GM12878 (cell line): ENCODE results near the gene IFITM1. TPM values are rescaled to one million over a fixed set of nuclear protein-coding genes. Genes with fewer than 3 reads are reported as not detected.

Experiments
- ATAC-seq: fragments of 200-7000 bp; cut with Tn5 transposase; 3 replicates; pipeline ENCODE4 v1.9.1; 2020; ENCODE audit warnings: mild to moderate bottlenecking, moderate library complexity
- BruUV-seq: library from RNA; stranded (reverse); fragments of 400-500 nt; replicated peaks from 2 replicates; lab custom pipeline; 2021; lab: Mats Ljungman, UMichigan
- CTCF ChIA-PET: fragments of 300-600 bp; sonication (Branson Sonifier 250); formaldehyde crosslinking; extraction: SDS; loops from one replicate; lab custom pipeline; 2021; ENCODE audit warnings: inconsistent platforms; lab: Yijun Ruan, JAX
- POLR2A ChIA-PET: fragments of 350-600 bp; formaldehyde crosslinking; extraction: SDS; loops from one replicate; lab custom pipeline; 2021; ENCODE audit warnings: inconsistent platforms; lab: Charles Lee
- RAD21 ChIA-PET: fragments of 300-600 bp; sonication (Branson Sonifier 250); formaldehyde crosslinking; loops from one replicate; lab custom pipeline; 2023; ENCODE audit warnings: antibody characterized with exemption; ENCODE audit not compliant: unreplicated experiment; lab: Charles Lee
- SMC1A ChIA-PET: fragments of 300-600 bp; sonication (Branson Sonifier 250); formaldehyde crosslinking; loops from one replicate; lab custom pipeline; 2023; ENCODE audit not compliant: unreplicated experiment, uncharacterized antibody; lab: Charles Lee
- DNase-seq: peaks from one replicate; pipeline ENCODE4 v3.0.0-alpha.2; 2011; ENCODE audit warnings: low read depth, low spot score
- FAIRE-seq: peaks from 3 replicates; lab custom pipeline; 2011; peaks lifted over from hg19 to GRCh38; lab: Jason Lieb, UNC
- H2AFZ ChIP-seq: 2 replicates; pipeline ENCODE4 v1.6.0; 2011; ENCODE audit warnings: low read depth, low read length, control low read depth; ENCODE audit not compliant: control insufficient read depth
- H3K27ac ChIP-seq: 2 replicates; pipeline ENCODE4 v1.5.1; 2011; ENCODE audit warnings: control low read depth; ENCODE audit not compliant: control insufficient read depth, insufficient read depth
- H3K27me3 ChIP-seq, 2 experiments: replicated peaks in 1 of 2; 2 replicates each; pipeline versions ENCODE4 v1.6.0 to v1.6.1; 2011; ENCODE audit warnings: low read length in 1 of 2; ENCODE audit not compliant: control insufficient read depth in 2 of 2, insufficient read depth in 2 of 2
- H3K36me3 ChIP-seq, 2 experiments: 2 replicates each; pipeline ENCODE4 v1.5.1; 2011; ENCODE audit warnings: low read length in 1 of 2; ENCODE audit not compliant: control insufficient read depth in 2 of 2, insufficient read depth in 2 of 2
- H3K4me1 ChIP-seq: 2 replicates; pipeline ENCODE4 v1.6.1; 2011; ENCODE audit warnings: mild to moderate bottlenecking, low read length, moderate library complexity, mixed read lengths; ENCODE audit not compliant: control insufficient read depth, insufficient read depth
- H3K4me2 ChIP-seq: 2 replicates; pipeline ENCODE4 v1.6.0; 2011; ENCODE audit warnings: control low read depth; ENCODE audit not compliant: control insufficient read depth, insufficient read depth
- H3K4me3 ChIP-seq: fragments of 200-600 bp; sonication (generic); 2 replicates; pipeline ENCODE4 v1.5.1; 2016
- H3K79me2 ChIP-seq: 2 replicates; pipeline ENCODE4 v1.6.0; 2011; ENCODE audit warnings: low read length; ENCODE audit not compliant: control insufficient read depth, insufficient read depth
- H3K9ac ChIP-seq: 2 replicates; pipeline ENCODE4 v1.8.0; 2011; ENCODE audit warnings: low read length, control low read depth, mixed read lengths; ENCODE audit not compliant: control insufficient read depth, insufficient read depth
- H3K9me3 ChIP-seq: replicated peaks from 3 replicates; pipeline ENCODE4 v1.5.1; 2011; ENCODE audit warnings: mild to moderate bottlenecking, low read length; ENCODE audit not compliant: control insufficient read depth, insufficient read depth
- H4K20me1 ChIP-seq: 2 replicates; pipeline ENCODE4 v1.6.0; 2011; ENCODE audit not compliant: control insufficient read depth, insufficient read depth
- CHD4 ChIP-seq: fragments of 200-600 bp; sonication (generic); IDR thresholded peaks from 2 replicates; pipeline ENCODE4 v1.6.1; 2016; ENCODE audit warnings: mild to moderate bottlenecking
- EED ChIP-seq: sonication (generic); IDR thresholded peaks from 2 replicates; pipeline ENCODE4 v1.6.1; 2016; ENCODE audit warnings: antibody characterized with exemption, low read depth
- FOXK2 ChIP-seq: fragments of 450-650 bp; IDR thresholded peaks from 2 replicates; pipeline ENCODE4 v1.6.1; 2017; ENCODE audit warnings: mild to moderate bottlenecking, moderate library complexity
- IKZF1 ChIP-seq: fragments of 450-650 bp; conservative IDR thresholded peaks from 2 replicates; pipeline ENCODE4 v1.6.1; 2017; ENCODE audit warnings: antibody characterized with exemption, mild to moderate bottlenecking
- MTA2 ChIP-seq: fragments of 450-650 bp; IDR thresholded peaks from 2 replicates; pipeline ENCODE4 v1.6.1; 2016; ENCODE audit warnings: low read depth, mild to moderate bottlenecking, moderate library complexity
- NFIC ChIP-seq: IDR thresholded peaks from 2 replicates; pipeline ENCODE4 v1.6.1; 2012; ENCODE audit warnings: low read depth, mild to moderate bottlenecking, inconsistent platforms, low read length, moderate library complexity
- NFYB ChIP-seq: IDR thresholded peaks from 2 replicates; pipeline ENCODE4 v1.6.1; 2011; ENCODE audit warnings: low read depth, mild to moderate bottlenecking, low read length, improper control_type of control experiment, moderate library complexity; ENCODE audit not compliant: insufficient read depth
- PAX5 ChIP-seq: IDR thresholded peaks from 2 replicates; pipeline ENCODE4 v1.6.1; 2011; ENCODE audit warnings: low read depth, low read length, borderline replicate concordance
- YY1 ChIP-seq: IDR thresholded peaks from 2 replicates; pipeline ENCODE4 v1.6.1; 2011; ENCODE audit warnings: low read depth, mild to moderate bottlenecking, low read length
- WGBS: methylation state at CpG from one replicate; pipeline ENCODE4 v1.1.6; 2016; ENCODE audit warnings: low lambda C conversion rate; ENCODE audit not compliant: insufficient replicate concordance, insufficient coverage; ENCODE audit errors: missing lambda C conversion rate; 5-methylcytosine and 5-hydroxymethylcytosine counted together
- in situ Hi-C: fragments of 300-500 bp; cut with MboI; formaldehyde crosslinking; loops from 9 replicates; pipeline ENCODE4 v1.14.3; 2018; ENCODE audit warnings: mixed read lengths
- intact Hi-C: fragments of 100-400 bp; cut with micrococcal nuclease; formaldehyde crosslinking; loops from one replicate; pipeline ENCODE4 v1.14.2; 2022; ENCODE audit not compliant: unreplicated experiment
- polyA plus RNA-seq, 11 experiments: library from polyadenylated mRNA; depleted of rRNA in 4 of 11; unstranded in 6 of 11; stranded (reverse) in 5 of 11; fragments of >200 nt; fragmentation: Nextera tagmentation in 4 of 11; fragmentation: Illumina TruSeq in 1 of 11; extraction: Ambion mirVana in 4 of 11; extraction: Trizol in 1 of 11; gene quantifications; 1 replicate in 1 of 11; 2 replicates in 10 of 11; pipeline versions ENCODE4 v1.2.1 to v1.2.3, GENCODE V29; 2011 to 2016; ENCODE audit warnings: inconsistent platforms in 2 of 11, missing spikeins in 2 of 11, low read depth in 1 of 11
- total RNA-seq, 4 experiments: library from RNA; depleted of rRNA in 3 of 4; stranded (reverse); fragments of >200 nt in 3 of 4; fragmentation: Illumina TruSeq in 1 of 4; extraction: Trizol in 1 of 4; gene quantifications; 2 replicates each; pipeline versions ENCODE4 v1.2.1 to v1.2.3, GENCODE V29; 2013 to 2021
- TF ChIP-seq, protein P1 (sequence below): IDR thresholded peaks from 2 replicates; pipeline ENCODE4 v1.6.1; 2012; ENCODE audit warnings: low read depth, low read length, improper control_type of control experiment
- TF ChIP-seq, protein P2 (sequence below): fragments of 450-650 bp; IDR thresholded peaks from 2 replicates; pipeline ENCODE4 v1.6.1; 2018; ENCODE audit warnings: borderline replicate concordance, mild to moderate bottlenecking; ENCODE audit not compliant: partially characterized antibody

IFITM1 gene
- total and polyA plus RNA-seq, 10 of the 15 experiments (the other 5 are each of a cell fraction or from before 2014, with no cell fraction given): 396 to 2,788 (median 607) TPM

DNA sequence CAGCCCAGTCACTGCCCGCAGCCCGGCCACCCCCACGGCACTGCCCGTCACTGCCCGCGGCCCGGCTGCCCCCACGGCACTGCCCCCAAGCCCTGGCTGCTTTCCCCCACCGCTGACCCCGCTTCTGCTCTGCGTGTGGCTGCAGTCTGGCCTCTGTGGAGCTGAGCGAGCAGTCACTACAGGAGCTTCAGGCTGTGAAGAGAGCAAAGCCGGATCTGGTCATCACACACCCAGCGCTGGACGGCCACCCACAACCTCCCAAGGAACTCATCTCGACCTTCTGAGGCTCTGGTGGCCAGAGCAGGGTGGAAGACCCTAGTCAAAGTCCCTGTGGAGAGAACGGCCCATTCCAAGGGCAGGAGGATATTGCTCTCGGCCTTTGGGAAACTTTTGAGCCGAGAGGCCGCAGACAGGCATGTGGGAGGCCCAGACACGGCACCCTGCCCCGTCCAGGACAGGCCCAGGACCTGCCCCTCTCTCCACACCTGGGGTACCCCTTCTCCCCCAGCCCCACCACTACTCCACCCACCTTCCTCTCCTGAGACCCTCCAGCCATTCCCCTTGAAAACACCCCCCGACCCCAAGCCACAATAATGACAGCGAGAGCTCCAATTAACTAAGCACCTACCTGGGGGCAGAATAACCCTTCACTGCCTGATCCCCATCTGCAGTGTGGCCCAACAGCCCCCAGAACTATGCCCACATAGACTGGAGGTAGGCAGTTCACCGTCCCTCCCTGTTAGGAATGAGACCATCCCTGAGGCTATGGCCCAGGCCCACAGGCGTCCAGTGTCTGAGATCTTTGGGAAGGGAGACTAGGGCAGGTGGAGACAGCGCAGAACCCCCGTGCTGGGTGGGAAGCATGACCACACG lies 28.6 kb upstream of the IFITM1 start:
- in situ Hi-C loops (no loop called here), intact Hi-C loops (no loop called here)
- BruUV-seq: no TSS peak
- Histone ChIP-seq H3K4me3 (no peak overlapping the region), H3K4me2 (no peak overlapping the region), H3K36me3 (no peaks in the 10 kb centered on the region), H3K27me3 (peaks cover 11% of the 10 kb centered on the region in 2 experiments), H4K20me1 (no peaks in the 10 kb centered on the region), H3K4me1 (peaks cover 8% of the 10 kb centered on the region; the same call in 1 of the 2 replicates), H2AFZ (no peak overlapping the region), H3K9me3 (no peaks in the 10 kb centered on the region), H3K79me2 (no peaks in the 10 kb centered on the region), H3K27ac (no peak overlapping the region), H3K9ac (no peak overlapping the region)
- RAD21 ChIA-PET: interaction anchor here (1.3 to 1.4 kb wide), 2 partner anchors 35 to 39 kb away, joined by 4 to 5 read pairs; no protein-coding TSS in a partner anchor
- CTCF ChIA-PET: no interaction called here
- ATAC-seq (no peak), DNase-seq (no peak), FAIRE-seq (no peak)
- TF ChIP-seq, protein P1, sequence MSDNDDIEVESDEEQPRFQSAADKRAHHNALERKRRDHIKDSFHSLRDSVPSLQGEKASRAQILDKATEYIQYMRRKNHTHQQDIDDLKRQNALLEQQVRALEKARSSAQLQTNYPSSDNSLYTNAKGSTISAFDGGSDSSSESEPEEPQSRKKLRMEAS: no peak
- TF ChIP-seq EED (no peak), PAX5 (no peak), NFIC (no peak)
- WGBS: 54% methylated on average over 29 of the region's 29 CpGs
- SMC1A ChIA-PET: interaction anchor here (0.6 to 1.7 kb wide), 2 partner anchors 9 to 11 kb away, joined by 3 to 4 read pairs; no protein-coding TSS in a partner anchor
- POLR2A ChIA-PET: interaction anchor here (0.7 to 1.5 kb wide), 2 partner anchors 9 to 415 kb away, joined by 3 to 4 read pairs; no protein-coding TSS in a partner anchor

DNA sequence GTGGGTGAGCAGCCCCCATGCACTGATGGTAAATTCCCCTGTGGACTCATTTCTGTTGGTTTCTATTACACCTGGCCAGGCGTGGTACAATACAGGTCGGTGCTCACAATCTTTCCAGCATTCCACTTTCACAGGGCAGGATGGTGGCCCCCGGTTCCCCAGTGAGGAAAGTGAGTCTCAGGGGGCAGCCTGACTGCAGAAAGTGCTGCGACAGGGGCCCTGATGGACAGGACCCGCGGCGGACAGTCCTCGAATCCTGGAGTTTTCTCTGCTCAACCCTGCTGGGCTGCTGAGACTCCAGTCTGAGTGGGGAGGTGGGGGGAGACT lies 28.0 kb upstream of the IFITM1 start:
- no peak overlapping the region for H3K27ac ChIP-seq
- H3K9me3 ChIP-seq: no peaks in the 10 kb centered on the region
- no peak overlapping the region for H3K4me3 ChIP-seq
- 24% methylated on average over 8 of the region's 8 CpGs for WGBS
- in situ Hi-C loops (no loop called here), intact Hi-C loops (no loop called here)
- BruUV-seq: no TSS peak
- H3K79me2 ChIP-seq: no peaks in the 10 kb centered on the region
- peaks cover 8 to 11% of the 10 kb centered on the region in 2 experiments for H3K27me3 ChIP-seq
- ATAC-seq: no peak
- H4K20me1 ChIP-seq: no peaks in the 10 kb centered on the region
- ChIA-PET CTCF (no interaction called here), POLR2A (interaction anchor here (0.7 kb wide), 1 partner anchor 415 kb away, joined by 3 read pairs; no protein-coding TSS in a partner anchor), SMC1A (interaction anchor here (0.6 to 1.7 kb wide), 2 partner anchors 10 to 11 kb away, joined by 3 to 4 read pairs; no protein-coding TSS in a partner anchor), RAD21 (no interaction called here)
- TF ChIP-seq FOXK2 (no peak), IKZF1 (no peak), NFYB (no peak), YY1 (no peak), CHD4 (no peak), MTA2 (no peak)
- TF ChIP-seq, protein P2, sequence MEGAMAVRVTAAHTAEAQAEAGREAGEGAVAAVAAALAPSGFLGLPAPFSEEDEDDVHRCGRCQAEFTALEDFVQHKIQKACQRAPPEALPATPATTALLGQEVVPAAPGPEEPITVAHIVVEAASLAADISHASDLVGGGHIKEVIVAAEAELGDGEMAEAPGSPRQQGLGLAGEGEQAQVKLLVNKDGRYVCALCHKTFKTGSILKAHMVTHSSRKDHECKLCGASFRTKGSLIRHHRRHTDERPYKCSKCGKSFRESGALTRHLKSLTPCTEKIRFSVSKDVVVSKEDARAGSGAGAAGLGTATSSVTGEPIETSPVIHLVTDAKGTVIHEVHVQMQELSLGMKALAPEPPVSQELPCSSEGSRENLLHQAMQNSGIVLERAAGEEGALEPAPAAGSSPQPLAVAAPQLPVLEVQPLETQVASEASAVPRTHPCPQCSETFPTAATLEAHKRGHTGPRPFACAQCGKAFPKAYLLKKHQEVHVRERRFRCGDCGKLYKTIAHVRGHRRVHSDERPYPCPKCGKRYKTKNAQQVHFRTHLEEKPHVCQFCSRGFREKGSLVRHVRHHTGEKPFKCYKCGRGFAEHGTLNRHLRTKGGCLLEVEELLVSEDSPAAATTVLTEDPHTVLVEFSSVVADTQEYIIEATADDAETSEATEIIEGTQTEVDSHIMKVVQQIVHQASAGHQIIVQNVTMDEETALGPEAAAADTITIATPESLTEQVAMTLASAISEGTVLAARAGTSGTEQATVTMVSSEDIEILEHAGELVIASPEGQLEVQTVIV: no peak
- no peak for DNase-seq
- no peak overlapping the region for H2AFZ ChIP-seq
- no peak overlapping the region for H3K4me2 ChIP-seq
- peaks cover 8% of the 10 kb centered on the region; the same call in 1 of the 2 replicates for H3K4me1 ChIP-seq
- no peak overlapping the region for H3K9ac ChIP-seq
- FAIRE-seq: no peak
- H3K36me3 ChIP-seq: no peaks in the 10 kb centered on the region
